K562 (cell line): ENCODE data around the gene KLHL6.
"Not testable (repeated sequence)": the region's sequence is repeated elsewhere in the genome, so short reads cannot be mapped to it uniquely, and the experiment has no call there.

Source experiments
- CTCF ChIP-seq, 3 experiments: IDR thresholded peaks in 2 of 3; conservative IDR thresholded peaks in 1 of 3; 2 replicates each; pipeline ENCODE4 v1.5.1; 2011 to 2012; ENCODE audit warnings: low read length in 3 of 3, mild to moderate bottlenecking in 3 of 3, control low read depth in 2 of 3, improper control_type of control experiment in 1 of 3, inconsistent platforms in 1 of 3, low read depth in 1 of 3, mixed read lengths in 1 of 3, moderate library complexity in 1 of 3; ENCODE audit not compliant: insufficient read depth in 2 of 3
- MTF1 ChIP-seq: fragments of 250-450 bp; sonication (Bioruptor Pico); IDR thresholded peaks from 2 replicates; pipeline ENCODE4 v1.9.0; 2021; ENCODE audit warnings: moderate library complexity, mild to moderate bottlenecking, inconsistent platforms, borderline replicate concordance
- NR1H2 ChIP-seq: sonication (generic); formaldehyde crosslinking; IDR thresholded peaks from 2 replicates; pipeline ENCODE4 v1.4.0; 2020; ENCODE audit warnings: mild to moderate bottlenecking, missing genetic modification reagents
- RBM15 ChIP-seq: fragments of 200-400 bp; formaldehyde crosslinking; IDR thresholded peaks from 2 replicates; pipeline ENCODE4 v1.6.1; 2018; ENCODE audit warnings: mild to moderate bottlenecking, low read length, moderate library complexity; ENCODE audit not compliant: insufficient read depth
- SMC3 ChIP-seq: conservative IDR thresholded peaks from 2 replicates; pipeline ENCODE4 v1.6.1; 2011; ENCODE audit warnings: low read depth, low read length, improper control_type of control experiment; ENCODE audit not compliant: insufficient read depth
- USF1 ChIP-seq: sonication (generic); formaldehyde crosslinking; IDR thresholded peaks from 2 replicates; pipeline ENCODE4 v1.9.0; 2022; ENCODE audit warnings: mild to moderate bottlenecking, missing genetic modification reagents
- YY1 ChIP-seq, 3 experiments: IDR thresholded peaks; 2 replicates each; pipeline ENCODE4 v1.6.1; 2011; ENCODE audit warnings: low read length in 2 of 3, mild to moderate bottlenecking in 2 of 3, moderate library complexity in 2 of 3, borderline replicate concordance in 1 of 3, control low read depth in 1 of 3, low read depth in 1 of 3; ENCODE audit not compliant: insufficient read depth in 3 of 3, insufficient replicate concordance in 2 of 3, control insufficient read depth in 1 of 3, insufficient read length in 1 of 3; ENCODE audit errors: extremely low read depth in 1 of 3
- ZBTB11 ChIP-seq, 3 experiments: fragments of 200-800 bp in 1 of 3; fragments of 250-450 bp in 1 of 3; fragments of 450-650 bp in 1 of 3; sonication (Bioruptor Pico) in 1 of 3; sonication (Bioruptor generic) in 1 of 3; formaldehyde crosslinking in 1 of 3; IDR thresholded peaks; 2 replicates each; pipeline versions ENCODE4 v1.6.1 to v1.8.0; 2016 to 2022; ENCODE audit warnings: mild to moderate bottlenecking in 2 of 3, missing genetic modification characterization in 2 of 3, missing compliant biosample characterization in 1 of 3, moderate library complexity in 1 of 3

GRCh38 chr3:183511286-183512131, 44.0 kb downstream of the KLHL6 start:
- not testable (repeated sequence) for TF ChIP-seq MTF1 (CRISPR knock-in tag); SMC3; CTCF (IDR thresholded peaks at IDR 0.05 in 2 of 3, conservative IDR thresholded peaks at IDR 0.05 in 1 of 3; ENCODE audit: insufficient read depth in 2 of 3, low read depth in 1 of 3, low read length in 3 of 3); YY1 (IDR thresholded peaks at IDR 0.05; ENCODE audit: borderline replicate concordance in 1 of 3, control insufficient read depth in 1 of 3, extremely low read depth in 1 of 3, insufficient read depth in 3 of 3, insufficient read length in 1 of 3, insufficient replicate concordance in 2 of 3, low read depth in 1 of 3, low read length in 2 of 3); RBM15; NR1H2; ZBTB11 (CRISPR knock-in tag; IDR thresholded peaks at IDR 0.05); USF1
